GM19043 (cell line): ENCODE results near the gene RAPGEF2.

Source experiments
- ATAC-seq: cut with Tn5 transposase; IDR thresholded peaks from one replicate; pipeline ENCODE4 v1.9.1; 2021; ENCODE audit warnings: low read depth; ENCODE audit not compliant: unreplicated experiment

RAPGEF2 gene

GRCh38 chr4:159269956-159270355, 167.1 kb downstream of the RAPGEF2 start:
- ATAC-seq: no peak

- ATAC-seq: no peak
Measured at GRCh38 chr4:159271856-159272255, 169.0 kb downstream of the RAPGEF2 start.

- no peak for ATAC-seq
Measured at GRCh38 chr4:159272273-159273140, 169.6 kb downstream of the RAPGEF2 start.

- ATAC-seq: no peak
Measured at GRCh38 chr4:159273141-159273438, 170.2 kb downstream of the RAPGEF2 start.

GRCh38 chr4:159273841-159274240, 171.0 kb downstream of the RAPGEF2 start:
- no peak for ATAC-seq

GRCh38 chr4:159278399-159278798, 175.5 kb downstream of the RAPGEF2 start:
- no peak for ATAC-seq

- ATAC-seq: no peak
Measured at GRCh38 chr4:159279084-159279483, 176.2 kb downstream of the RAPGEF2 start.

GRCh38 chr4:159280442-159281172, 177.7 kb downstream of the RAPGEF2 start:
- ATAC-seq: no peak

GRCh38 chr4:159281771-159282170, 178.9 kb downstream of the RAPGEF2 start:
- ATAC-seq: no peak

GRCh38 chr4:159282329-159282728, 179.4 kb downstream of the RAPGEF2 start:
- no peak for ATAC-seq

GRCh38 chr4:159282944-159283343, 180.1 kb downstream of the RAPGEF2 start:
- ATAC-seq: no peak

GRCh38 chr4:159283696-159284095, 180.8 kb downstream of the RAPGEF2 start:
- no peak for ATAC-seq

- ATAC-seq: no peak
Measured at GRCh38 chr4:159284113-159284512, 181.2 kb downstream of the RAPGEF2 start.

- ATAC-seq: no peak
Measured at GRCh38 chr4:159284733-159285132, 181.9 kb downstream of the RAPGEF2 start.

- ATAC-seq: no peak
Measured at GRCh38 chr4:159287767-159288166, 184.9 kb downstream of the RAPGEF2 start.

GRCh38 chr4:159289682-159290081, 186.8 kb downstream of the RAPGEF2 start:
- ATAC-seq: no peak

- ATAC-seq: no peak
Measured at GRCh38 chr4:159290321-159291030, 187.6 kb downstream of the RAPGEF2 start.

GRCh38 chr4:159291176-159291575, 188.3 kb downstream of the RAPGEF2 start:
- ATAC-seq: no peak

GRCh38 chr4:159292137-159292896, 189.4 kb downstream of the RAPGEF2 start:
- no peak for ATAC-seq

GRCh38 chr4:159293811-159294515, 191.1 kb downstream of the RAPGEF2 start:
- ATAC-seq: no peak
